WTC11 (cell line): ENCODE measurements around the gene BABAM2.

Source experiments
- CTCF ChIP-seq: fragments of 200-600 bp; IDR thresholded peaks from 2 replicates; pipeline ENCODE4 v1.8.0; 2022; ENCODE audit warnings: antibody characterized with exemption
- ESRRA ChIP-seq: sonication (generic); formaldehyde crosslinking; IDR thresholded peaks from 2 replicates; pipeline ENCODE4 v1.8.1; 2022; ENCODE audit warnings: mild to moderate bottlenecking, missing genetic modification reagents, borderline replicate concordance
- GABPB1 ChIP-seq: sonication (generic); formaldehyde crosslinking; IDR thresholded peaks from 2 replicates; pipeline ENCODE4 v1.8.1; 2023; ENCODE audit warnings: mild to moderate bottlenecking, missing genetic modification reagents
- HMGXB4 ChIP-seq: sonication (generic); formaldehyde crosslinking; IDR thresholded peaks from 2 replicates; pipeline ENCODE4 v1.8.1; 2023; ENCODE audit warnings: mild to moderate bottlenecking, moderate library complexity, missing genetic modification reagents
- MXD4 ChIP-seq: fragments of 250-450 bp; sonication (Bioruptor Pico); IDR thresholded peaks from 2 replicates; pipeline ENCODE4 v1.8.0; 2021; ENCODE audit warnings: mild to moderate bottlenecking, moderate library complexity, borderline replicate concordance
- NR2C2 ChIP-seq: sonication (generic); formaldehyde crosslinking; IDR thresholded peaks from 2 replicates; pipeline ENCODE4 v1.8.0; 2022; ENCODE audit warnings: mild to moderate bottlenecking, missing genetic modification reagents
- TEAD4 ChIP-seq: sonication (generic); formaldehyde crosslinking; IDR thresholded peaks from 2 replicates; pipeline ENCODE4 v1.8.0; 2022; ENCODE audit warnings: mild to moderate bottlenecking, missing genetic modification reagents
- TF ChIP-seq, protein P1 (sequence below): sonication (generic); formaldehyde crosslinking; IDR thresholded peaks from 2 replicates; pipeline ENCODE4 v1.8.1; 2023; ENCODE audit warnings: mild to moderate bottlenecking, missing genetic modification reagents, moderate library complexity
- TF ChIP-seq, protein P2 (sequence below): sonication (generic); formaldehyde crosslinking; IDR thresholded peaks from 2 replicates; pipeline ENCODE4 v1.8.0; 2022; ENCODE audit warnings: mild to moderate bottlenecking, missing genetic modification reagents
- TF ChIP-seq, protein P3 (sequence below): fragments of 250-450 bp; sonication (Bioruptor Pico); IDR thresholded peaks from 2 replicates; pipeline ENCODE4 v1.8.0; 2021; ENCODE audit warnings: mild to moderate bottlenecking

- TF ChIP-seq CTCF = no peak
- TF ChIP-seq, protein P1, sequence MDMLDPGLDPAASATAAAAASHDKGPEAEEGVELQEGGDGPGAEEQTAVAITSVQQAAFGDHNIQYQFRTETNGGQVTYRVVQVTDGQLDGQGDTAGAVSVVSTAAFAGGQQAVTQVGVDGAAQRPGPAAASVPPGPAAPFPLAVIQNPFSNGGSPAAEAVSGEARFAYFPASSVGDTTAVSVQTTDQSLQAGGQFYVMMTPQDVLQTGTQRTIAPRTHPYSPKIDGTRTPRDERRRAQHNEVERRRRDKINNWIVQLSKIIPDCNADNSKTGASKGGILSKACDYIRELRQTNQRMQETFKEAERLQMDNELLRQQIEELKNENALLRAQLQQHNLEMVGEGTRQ (CRISPR knock-in tag) = no peak
- TF ChIP-seq, protein P2, sequence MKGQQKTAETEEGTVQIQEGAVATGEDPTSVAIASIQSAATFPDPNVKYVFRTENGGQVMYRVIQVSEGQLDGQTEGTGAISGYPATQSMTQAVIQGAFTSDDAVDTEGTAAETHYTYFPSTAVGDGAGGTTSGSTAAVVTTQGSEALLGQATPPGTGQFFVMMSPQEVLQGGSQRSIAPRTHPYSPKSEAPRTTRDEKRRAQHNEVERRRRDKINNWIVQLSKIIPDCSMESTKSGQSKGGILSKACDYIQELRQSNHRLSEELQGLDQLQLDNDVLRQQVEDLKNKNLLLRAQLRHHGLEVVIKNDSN = no peak
- TF ChIP-seq TEAD4 (CRISPR knock-in tag) = no peak
- TF ChIP-seq MXD4 = no peak
- TF ChIP-seq, protein P3, sequence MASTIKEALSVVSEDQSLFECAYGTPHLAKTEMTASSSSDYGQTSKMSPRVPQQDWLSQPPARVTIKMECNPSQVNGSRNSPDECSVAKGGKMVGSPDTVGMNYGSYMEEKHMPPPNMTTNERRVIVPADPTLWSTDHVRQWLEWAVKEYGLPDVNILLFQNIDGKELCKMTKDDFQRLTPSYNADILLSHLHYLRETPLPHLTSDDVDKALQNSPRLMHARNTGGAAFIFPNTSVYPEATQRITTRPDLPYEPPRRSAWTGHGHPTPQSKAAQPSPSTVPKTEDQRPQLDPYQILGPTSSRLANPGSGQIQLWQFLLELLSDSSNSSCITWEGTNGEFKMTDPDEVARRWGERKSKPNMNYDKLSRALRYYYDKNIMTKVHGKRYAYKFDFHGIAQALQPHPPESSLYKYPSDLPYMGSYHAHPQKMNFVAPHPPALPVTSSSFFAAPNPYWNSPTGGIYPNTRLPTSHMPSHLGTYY = no peak
- TF ChIP-seq NR2C2 (CRISPR knock-in tag) = no peak
- no peak for TF ChIP-seq HMGXB4 (CRISPR knock-in tag)
- no peak for TF ChIP-seq ESRRA
- no peak for TF ChIP-seq GABPB1 (CRISPR knock-in tag)
Measured at GRCh38 chr2:28169492-28169891, 279.0 kb downstream of the BABAM2 start.
